ENCODE results near the gene LRRD1. TPM values are rescaled to one million over a fixed set of nuclear protein-coding genes. Genes with fewer than 3 reads are reported as not detected.
A peak's percentile ranks its signal among the peaks of the same experiment; 100 is the strongest.

Gene LRRD1
- total RNA-seq, 3 donors from 2014 or later (not counting 1 experiment from before 2014, with no cell fraction given) = not detected

DNA sequence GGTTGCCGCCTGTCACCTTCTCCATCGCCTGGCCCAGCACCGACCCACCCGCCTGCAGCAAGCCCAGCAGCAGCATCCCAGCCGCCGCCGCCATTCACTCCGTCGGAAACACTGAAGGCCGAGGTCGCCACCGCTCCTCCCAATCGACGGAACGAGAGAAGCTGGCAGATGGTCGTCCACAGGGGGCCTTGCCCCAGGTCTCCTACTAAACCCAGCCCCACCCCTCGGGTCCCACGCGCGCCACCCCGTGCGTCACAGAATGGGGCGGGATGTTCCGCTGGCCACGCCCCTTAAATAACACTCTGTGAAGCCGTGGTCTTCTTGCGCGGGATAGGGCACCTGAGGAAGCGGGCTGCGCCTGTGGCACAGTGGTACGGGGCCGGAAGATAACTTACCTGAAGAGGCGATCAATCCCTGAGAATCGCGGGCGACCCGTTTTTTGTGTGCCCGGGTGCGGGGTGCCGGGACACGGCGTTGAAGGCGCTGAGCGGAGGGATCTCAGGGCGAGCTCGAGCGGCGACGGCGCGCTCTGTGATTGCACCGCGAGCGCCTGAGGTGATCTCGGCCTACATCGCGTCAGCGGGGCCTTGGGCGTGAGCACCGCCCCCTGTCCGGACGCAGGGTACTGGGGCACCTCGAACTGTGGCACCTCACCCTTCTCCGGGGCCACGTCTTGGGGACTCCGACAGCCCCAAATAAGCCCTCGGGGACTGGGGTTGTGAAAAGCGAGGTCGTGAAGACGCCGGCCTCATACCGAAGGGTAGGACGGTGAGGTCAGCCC, 44.5 kb downstream of the LRRD1 start, which contains the start of gene CYP51A1:
TSS of gene CYP51A1 (minus strand) at position 207 of the 781 bp plus-strand sequence. CDS start at position 94, 113 bp downstream.
- no peaks in the 10 kb centered on the region for H3K36me3 Mint-ChIP-seq
- TF ChIP-seq, protein P1, sequence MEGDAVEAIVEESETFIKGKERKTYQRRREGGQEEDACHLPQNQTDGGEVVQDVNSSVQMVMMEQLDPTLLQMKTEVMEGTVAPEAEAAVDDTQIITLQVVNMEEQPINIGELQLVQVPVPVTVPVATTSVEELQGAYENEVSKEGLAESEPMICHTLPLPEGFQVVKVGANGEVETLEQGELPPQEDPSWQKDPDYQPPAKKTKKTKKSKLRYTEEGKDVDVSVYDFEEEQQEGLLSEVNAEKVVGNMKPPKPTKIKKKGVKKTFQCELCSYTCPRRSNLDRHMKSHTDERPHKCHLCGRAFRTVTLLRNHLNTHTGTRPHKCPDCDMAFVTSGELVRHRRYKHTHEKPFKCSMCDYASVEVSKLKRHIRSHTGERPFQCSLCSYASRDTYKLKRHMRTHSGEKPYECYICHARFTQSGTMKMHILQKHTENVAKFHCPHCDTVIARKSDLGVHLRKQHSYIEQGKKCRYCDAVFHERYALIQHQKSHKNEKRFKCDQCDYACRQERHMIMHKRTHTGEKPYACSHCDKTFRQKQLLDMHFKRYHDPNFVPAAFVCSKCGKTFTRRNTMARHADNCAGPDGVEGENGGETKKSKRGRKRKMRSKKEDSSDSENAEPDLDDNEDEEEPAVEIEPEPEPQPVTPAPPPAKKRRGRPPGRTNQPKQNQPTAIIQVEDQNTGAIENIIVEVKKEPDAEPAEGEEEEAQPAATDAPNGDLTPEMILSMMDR (IDR thresholded peaks at IDR 0.05) = no peak
- ATAC-seq = peak; percentile 83 to 95 (median 84)
- intact Hi-C loops (cut with micrococcal nuclease) = loop anchor here (1.0 to 10.0 kb wide), 6 partner anchors 112 to 1787 kb away; partner anchors contain the start of genes AKAP9, GTPBP10, PEX1 and RBM48
- H3K36me3 ChIP-seq (ENCODE audit: control insufficient read depth, insufficient read depth, low read length) = peaks cover 5% of the 10 kb centered on the region
- no peaks in the 10 kb centered on the region for H3K27me3 Mint-ChIP-seq (ENCODE audit: low read depth in 2 of 2)
- DNase-seq = peak; percentile 95 to 98
- H3K9me3 ChIP-seq (ENCODE audit: control insufficient read depth, insufficient read depth, low read length) = no peaks in the 10 kb centered on the region
- under 1% methylated on average over 72 of the region's 73 CpGs for WGBS (ENCODE audit: insufficient coverage)
- H3K27ac ChIP-seq (ENCODE audit: low read length) = peak within 1 kb of the TSS; percentile 91
- no peaks in the 10 kb centered on the region for H3K27me3 ChIP-seq (ENCODE audit: control insufficient read depth, insufficient read depth, low read length)
- H3K4me3 ChIP-seq (ENCODE audit: low read length) = peak within 1 kb of the TSS; percentile 75
- peaks cover 36% of the 10 kb centered on the region in 2 donors for H3K4me1 Mint-ChIP-seq
- peaks cover 14% of the 10 kb centered on the region for H3K4me1 ChIP-seq (ENCODE audit: control insufficient read depth, insufficient read depth, low read length)
- no peaks in the 10 kb centered on the region for H3K9me3 Mint-ChIP-seq
- H3K4me3 Mint-ChIP-seq = peak within 1 kb of the TSS; percentile 98
- H3K27ac Mint-ChIP-seq = peak within 1 kb of the TSS; percentile 99

DNA sequence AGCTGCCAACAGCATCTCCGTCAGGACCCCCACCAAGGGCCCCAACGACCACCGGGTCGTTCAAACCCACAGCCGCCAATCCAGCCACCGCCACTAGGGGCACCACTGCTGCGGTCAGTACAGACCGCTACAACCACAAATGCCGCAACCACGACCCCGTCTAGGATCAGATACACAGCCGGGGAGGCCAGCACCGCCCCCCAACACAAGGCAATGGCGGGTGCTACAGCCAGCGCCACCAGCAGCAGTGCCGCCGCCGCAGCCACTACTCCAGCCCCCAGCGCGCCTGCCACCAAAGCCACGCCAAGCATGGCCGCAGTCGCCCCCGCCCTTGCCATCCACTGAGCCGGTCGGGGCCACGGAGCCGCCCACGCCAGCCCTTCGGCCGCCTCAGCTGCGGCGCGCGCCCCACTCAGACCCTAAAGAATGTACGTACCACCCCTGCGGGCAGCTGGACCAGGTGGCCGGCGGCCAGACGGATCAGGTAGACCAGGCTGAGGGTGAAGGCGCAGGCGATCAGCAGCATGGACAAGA, 45.1 kb downstream of the LRRD1 start:
- Mint-ChIP-seq H3K36me3 (no peaks in the 10 kb centered on the region), H3K27me3 (ENCODE audit: low read depth in 2 of 2) (no peaks in the 10 kb centered on the region), H3K4me3 (peak overlapping the region; percentile 98), H3K4me1 (peaks cover 36% of the 10 kb centered on the region in 2 donors), H3K27ac (peak overlapping the region; percentile 99), H3K9me3 (no peaks in the 10 kb centered on the region)
- Histone ChIP-seq H3K9me3 (ENCODE audit: control insufficient read depth, insufficient read depth, low read length) (no peaks in the 10 kb centered on the region), H3K36me3 (ENCODE audit: control insufficient read depth, insufficient read depth, low read length) (peaks cover 5% of the 10 kb centered on the region), H3K4me1 (ENCODE audit: control insufficient read depth, insufficient read depth, low read length) (peaks cover 14% of the 10 kb centered on the region), H3K4me3 (ENCODE audit: low read length) (peak overlapping the region; percentile 75), H3K27me3 (ENCODE audit: control insufficient read depth, insufficient read depth, low read length) (no peaks in the 10 kb centered on the region), H3K27ac (ENCODE audit: low read length) (peak overlapping the region; percentile 91)
- DNase-seq (peak; percentile 71 to 73), ATAC-seq (peak; percentile 37 to 59 (median 46))
- WGBS (ENCODE audit: insufficient coverage) = under 1% methylated on average over 42 of the region's 42 CpGs
- intact Hi-C loops (cut with micrococcal nuclease) = loop anchor here (1.0 to 10.0 kb wide), 6 partner anchors 112 to 1787 kb away; partner anchors contain the start of genes AKAP9, GTPBP10, PEX1 and RBM48
- TF ChIP-seq, protein P1 (IDR thresholded peaks at IDR 0.05) = peak; percentile 51

DNA sequence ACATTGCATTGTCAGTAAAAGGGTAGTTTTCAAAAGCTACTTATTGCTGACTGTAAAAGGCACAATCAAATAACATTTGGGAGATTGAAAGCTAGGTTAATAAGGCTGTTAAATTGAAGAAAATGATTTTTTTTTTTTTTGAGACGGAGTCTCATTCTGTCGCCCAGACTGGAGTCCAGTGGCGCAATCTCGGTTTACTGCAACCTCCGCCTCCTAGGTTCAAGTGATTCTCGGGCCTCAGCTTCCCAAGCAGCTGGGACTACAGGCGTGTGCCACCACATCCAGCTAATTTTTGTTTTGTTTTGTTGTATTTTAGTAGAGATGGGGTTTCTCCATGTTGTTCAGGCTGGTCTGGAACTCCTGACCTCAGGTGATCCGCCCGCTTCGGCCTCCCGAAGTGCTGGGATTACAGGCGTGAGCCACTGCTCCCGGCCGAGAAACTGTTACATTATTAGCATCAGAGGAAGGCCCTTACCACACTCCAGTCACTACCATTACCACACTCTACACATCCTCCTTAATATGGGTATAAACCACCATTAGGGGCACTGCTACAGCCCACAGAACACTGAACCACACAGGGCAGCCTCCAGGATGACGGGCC, 45.7 kb downstream of the LRRD1 start:
- Histone ChIP-seq H3K27ac (ENCODE audit: low read length) (peak overlapping the region; percentile 91), H3K36me3 (ENCODE audit: control insufficient read depth, insufficient read depth, low read length) (peaks cover 5% of the 10 kb centered on the region), H3K27me3 (ENCODE audit: control insufficient read depth, insufficient read depth, low read length) (no peaks in the 10 kb centered on the region), H3K4me3 (ENCODE audit: low read length) (peak overlapping the region; percentile 75), H3K4me1 (ENCODE audit: control insufficient read depth, insufficient read depth, low read length) (peaks cover 14% of the 10 kb centered on the region), H3K9me3 (ENCODE audit: control insufficient read depth, insufficient read depth, low read length) (no peaks in the 10 kb centered on the region)
- peak overlapping the region; percentile 99 for H3K27ac Mint-ChIP-seq
- no peaks in the 10 kb centered on the region for H3K36me3 Mint-ChIP-seq
- ATAC-seq = peak; percentile 17 to 38 (median 36)
- peak overlapping the region; percentile 98 for H3K4me3 Mint-ChIP-seq
- TF ChIP-seq, protein P1 (IDR thresholded peaks at IDR 0.05) = no peak
- intact Hi-C loops (cut with micrococcal nuclease) = loop anchor here (5.0 to 10.0 kb wide), 2 partner anchors 182 to 1786 kb away; partner anchors contain the start of gene GTPBP10
- peaks cover 36% of the 10 kb centered on the region in 2 donors for H3K4me1 Mint-ChIP-seq
- H3K27me3 Mint-ChIP-seq (ENCODE audit: low read depth in 2 of 2) = no peaks in the 10 kb centered on the region
- no peak for DNase-seq
- H3K9me3 Mint-ChIP-seq = no peaks in the 10 kb centered on the region
- 48% methylated on average over 15 of the region's 15 CpGs for WGBS (ENCODE audit: insufficient coverage)
